ENCODE results near the gene RNLS. TPM values are rescaled to one million over a fixed set of nuclear protein-coding genes. Genes with fewer than 3 reads are reported as not detected.
"Not testable (repeated sequence)": the region's sequence is repeated elsewhere in the genome, so short reads cannot be mapped to it uniquely, and the experiment has no call there.

The RNLS gene
- total RNA-seq, 2 donors from 2014 or later = 6.2 to 9.4 TPM

DNA sequence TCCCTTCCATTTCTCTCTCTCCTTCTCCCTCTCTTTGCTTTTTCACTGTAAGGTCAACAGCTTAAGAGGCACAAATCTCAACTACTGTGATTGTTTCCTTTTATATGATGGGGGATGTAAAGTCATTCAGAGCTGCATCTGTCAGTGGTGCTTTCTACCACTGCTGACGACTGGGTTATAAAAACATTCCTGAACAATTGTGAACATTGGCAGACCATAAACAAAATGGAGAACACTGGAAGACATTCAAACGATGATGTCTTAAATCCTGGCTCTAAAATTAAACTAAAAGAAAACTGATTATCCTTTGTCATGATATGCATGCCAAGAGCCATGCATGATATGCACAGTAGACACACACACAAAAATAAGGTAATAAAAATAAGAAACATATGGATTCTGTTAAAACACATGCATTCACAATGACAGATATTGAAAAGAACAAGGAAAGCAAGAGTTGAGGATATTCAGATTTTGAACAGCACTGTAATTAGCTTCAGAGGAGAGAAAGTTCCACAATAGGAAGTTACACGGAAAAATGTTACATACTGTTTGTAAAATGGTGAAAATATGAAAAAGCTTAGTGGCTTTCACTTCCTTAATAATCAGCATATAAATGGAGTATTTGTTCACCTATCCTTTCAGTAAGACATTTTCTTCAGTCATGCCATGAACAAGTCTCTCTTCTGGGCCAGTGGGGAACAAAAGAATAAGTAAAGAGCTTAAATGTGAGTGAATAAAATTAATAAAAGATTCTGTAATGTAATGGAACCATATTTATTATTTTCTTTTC lies 89.2 kb downstream of the RNLS start:
- Histone ChIP-seq H3K4me3 (no peak overlapping the region), H3K27me3 (replicated peaks; ENCODE audit: insufficient read depth) (no peaks in the 10 kb centered on the region), H3K27ac (no peak overlapping the region), H3K9me3 (no peaks in the 10 kb centered on the region), H3K4me1 (ENCODE audit: control insufficient read depth in 1 of 2, low read depth in 2 of 2) (peaks cover 6 to 22% of the 10 kb centered on the region in 2 donors), H3K36me3 (no peaks in the 10 kb centered on the region)
- TF ChIP-seq, protein P1, sequence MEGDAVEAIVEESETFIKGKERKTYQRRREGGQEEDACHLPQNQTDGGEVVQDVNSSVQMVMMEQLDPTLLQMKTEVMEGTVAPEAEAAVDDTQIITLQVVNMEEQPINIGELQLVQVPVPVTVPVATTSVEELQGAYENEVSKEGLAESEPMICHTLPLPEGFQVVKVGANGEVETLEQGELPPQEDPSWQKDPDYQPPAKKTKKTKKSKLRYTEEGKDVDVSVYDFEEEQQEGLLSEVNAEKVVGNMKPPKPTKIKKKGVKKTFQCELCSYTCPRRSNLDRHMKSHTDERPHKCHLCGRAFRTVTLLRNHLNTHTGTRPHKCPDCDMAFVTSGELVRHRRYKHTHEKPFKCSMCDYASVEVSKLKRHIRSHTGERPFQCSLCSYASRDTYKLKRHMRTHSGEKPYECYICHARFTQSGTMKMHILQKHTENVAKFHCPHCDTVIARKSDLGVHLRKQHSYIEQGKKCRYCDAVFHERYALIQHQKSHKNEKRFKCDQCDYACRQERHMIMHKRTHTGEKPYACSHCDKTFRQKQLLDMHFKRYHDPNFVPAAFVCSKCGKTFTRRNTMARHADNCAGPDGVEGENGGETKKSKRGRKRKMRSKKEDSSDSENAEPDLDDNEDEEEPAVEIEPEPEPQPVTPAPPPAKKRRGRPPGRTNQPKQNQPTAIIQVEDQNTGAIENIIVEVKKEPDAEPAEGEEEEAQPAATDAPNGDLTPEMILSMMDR (IDR thresholded peaks at IDR 0.05) = no peak
- no peak for DNase-seq (ENCODE audit: low spot score)
- ATAC-seq (ENCODE audit: insufficient number of reproducible peaks, low FRiP score, low read depth) = no peak

DNA sequence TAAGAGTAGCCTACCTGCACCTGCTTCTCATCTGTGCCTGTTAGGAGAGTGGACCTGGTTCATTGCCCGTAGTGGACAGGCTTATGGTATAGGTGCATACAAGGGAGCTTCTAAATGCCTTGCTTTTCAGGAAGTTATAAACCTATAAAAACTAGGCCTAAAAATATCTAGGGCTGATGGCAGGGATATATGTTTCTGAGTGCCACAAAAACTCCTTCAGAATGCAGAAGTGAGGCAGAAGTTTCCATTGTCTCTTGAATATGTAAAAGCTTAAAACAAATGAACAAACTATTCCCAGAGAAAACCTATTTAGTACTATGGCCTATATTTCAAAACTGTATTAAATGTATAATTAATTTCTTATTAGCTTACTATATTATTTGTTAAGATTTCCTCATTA lies 91.8 kb downstream of the RNLS start:
- no peaks in the 10 kb centered on the region for H3K9me3 ChIP-seq
- TF ChIP-seq, protein P1 (IDR thresholded peaks at IDR 0.05) = no peak
- H3K27me3 ChIP-seq (replicated peaks; ENCODE audit: insufficient read depth) = no peaks in the 10 kb centered on the region
- ATAC-seq (ENCODE audit: insufficient number of reproducible peaks, low FRiP score, low read depth) = no peak
- H3K4me3 ChIP-seq = no peak overlapping the region
- no peak for DNase-seq (ENCODE audit: low spot score)
- no peaks in the 10 kb centered on the region for H3K36me3 ChIP-seq
- H3K27ac ChIP-seq = no peak overlapping the region
- peaks cover 6 to 24% of the 10 kb centered on the region in 2 donors for H3K4me1 ChIP-seq (ENCODE audit: control insufficient read depth in 1 of 2, low read depth in 2 of 2)

DNA sequence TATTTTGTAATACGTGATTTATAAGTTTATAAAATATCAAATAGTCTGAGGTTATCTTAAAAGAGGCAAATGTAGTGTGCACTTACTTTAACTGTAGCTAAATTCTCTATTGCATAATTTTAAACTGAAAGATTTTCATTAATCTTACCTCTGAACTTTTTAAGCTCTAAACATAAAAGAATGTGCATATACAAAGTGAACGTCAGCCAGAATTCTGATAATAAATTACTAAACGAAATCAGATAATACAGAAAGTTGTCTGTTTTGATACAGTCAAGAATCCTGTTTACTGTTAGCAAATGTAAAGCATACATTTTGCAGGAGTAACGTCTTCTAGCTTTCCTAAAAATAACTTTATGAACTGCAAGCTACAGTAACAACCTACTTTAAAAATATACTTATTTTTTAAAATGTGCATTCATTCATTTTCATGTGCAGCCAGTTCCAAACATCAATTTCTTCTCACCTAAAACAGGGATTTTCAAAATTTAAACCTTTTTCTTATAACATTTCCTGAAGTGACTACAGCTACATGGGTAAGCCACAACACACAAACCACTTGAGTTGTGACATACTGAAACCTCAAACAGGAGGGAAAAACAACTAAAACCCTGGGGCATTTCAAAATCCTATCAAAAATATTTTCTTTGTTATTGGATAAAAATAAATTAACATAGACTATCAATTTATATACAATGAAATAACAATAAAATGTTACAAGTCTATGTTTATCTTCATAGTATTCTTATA lies 92.7 kb downstream of the RNLS start:
- no peak overlapping the region for H3K27ac ChIP-seq
- H3K27me3 ChIP-seq (replicated peaks; ENCODE audit: insufficient read depth) = no peaks in the 10 kb centered on the region
- TF ChIP-seq, protein P1 (IDR thresholded peaks at IDR 0.05) = no peak
- H3K4me1 ChIP-seq (ENCODE audit: control insufficient read depth in 1 of 2, low read depth in 2 of 2) = peaks cover 6 to 24% of the 10 kb centered on the region in 2 donors
- ATAC-seq (ENCODE audit: insufficient number of reproducible peaks, low FRiP score, low read depth) (no peak), DNase-seq (ENCODE audit: low spot score) (no peak)
- H3K4me3 ChIP-seq = no peak overlapping the region
- H3K36me3 ChIP-seq = no peaks in the 10 kb centered on the region
- no peaks in the 10 kb centered on the region for H3K9me3 ChIP-seq

- no peak for ATAC-seq (ENCODE audit: insufficient number of reproducible peaks, low FRiP score, low read depth)
- Histone ChIP-seq H3K36me3 (no peaks in the 10 kb centered on the region), H3K27me3 (replicated peaks; ENCODE audit: insufficient read depth) (no peaks in the 10 kb centered on the region), H3K4me1 (ENCODE audit: control insufficient read depth in 1 of 2, low read depth in 2 of 2) (peaks cover 6 to 23% of the 10 kb centered on the region in 2 donors), H3K4me3 (no peak overlapping the region), H3K9me3 (no peaks in the 10 kb centered on the region), H3K27ac (no peak overlapping the region)
- DNase-seq (ENCODE audit: low spot score) = no peak
- TF ChIP-seq, protein P1 (IDR thresholded peaks at IDR 0.05) = no peak
These were observed 94.0 kb downstream of the RNLS start for GRCh38 chr10:88489107-88489506.

GRCh38 chr10:88486816-88487215 lies 96.3 kb downstream of the RNLS start:
- not testable (repeated sequence) for H3K36me3 ChIP-seq; H3K4me3 ChIP-seq; H3K27ac ChIP-seq; H3K27me3 ChIP-seq (replicated peaks; ENCODE audit: insufficient read depth); H3K9me3 ChIP-seq; ATAC-seq (ENCODE audit: insufficient number of reproducible peaks, low FRiP score, low read depth); DNase-seq (ENCODE audit: low spot score)
- H3K4me1 ChIP-seq (ENCODE audit: control insufficient read depth in 1 of 2, low read depth in 2 of 2) = peaks cover 4 to 13% of the 10 kb centered on the region in 2 donors
